ENCODE data around the gene RAB8B.

DNA sequence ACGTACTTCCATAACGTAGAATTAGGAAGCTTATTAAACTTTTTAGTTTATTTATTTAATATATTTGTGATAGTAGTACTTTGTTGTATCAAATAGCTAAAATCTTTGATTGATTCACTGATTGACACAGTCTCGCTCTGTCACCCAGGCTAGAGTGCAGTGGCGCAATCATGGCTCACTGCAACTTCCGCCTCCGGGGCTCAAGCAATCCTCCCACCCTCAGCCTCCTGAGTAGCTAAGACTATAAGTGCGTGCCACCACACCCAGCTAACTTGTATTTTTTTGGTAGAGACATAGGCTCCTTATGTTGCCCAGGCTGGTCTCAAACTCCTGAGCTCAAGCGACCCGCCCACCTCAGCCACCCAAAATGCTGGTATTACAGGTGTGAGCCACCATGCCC, 93.7 kb downstream of the RAB8B start:
- no peak for TF ChIP-seq SIN3A (IDR thresholded peaks at IDR 0.05; ENCODE audit: borderline replicate concordance, insufficient read depth, low read depth, low read length)
- TF ChIP-seq, protein P1, sequence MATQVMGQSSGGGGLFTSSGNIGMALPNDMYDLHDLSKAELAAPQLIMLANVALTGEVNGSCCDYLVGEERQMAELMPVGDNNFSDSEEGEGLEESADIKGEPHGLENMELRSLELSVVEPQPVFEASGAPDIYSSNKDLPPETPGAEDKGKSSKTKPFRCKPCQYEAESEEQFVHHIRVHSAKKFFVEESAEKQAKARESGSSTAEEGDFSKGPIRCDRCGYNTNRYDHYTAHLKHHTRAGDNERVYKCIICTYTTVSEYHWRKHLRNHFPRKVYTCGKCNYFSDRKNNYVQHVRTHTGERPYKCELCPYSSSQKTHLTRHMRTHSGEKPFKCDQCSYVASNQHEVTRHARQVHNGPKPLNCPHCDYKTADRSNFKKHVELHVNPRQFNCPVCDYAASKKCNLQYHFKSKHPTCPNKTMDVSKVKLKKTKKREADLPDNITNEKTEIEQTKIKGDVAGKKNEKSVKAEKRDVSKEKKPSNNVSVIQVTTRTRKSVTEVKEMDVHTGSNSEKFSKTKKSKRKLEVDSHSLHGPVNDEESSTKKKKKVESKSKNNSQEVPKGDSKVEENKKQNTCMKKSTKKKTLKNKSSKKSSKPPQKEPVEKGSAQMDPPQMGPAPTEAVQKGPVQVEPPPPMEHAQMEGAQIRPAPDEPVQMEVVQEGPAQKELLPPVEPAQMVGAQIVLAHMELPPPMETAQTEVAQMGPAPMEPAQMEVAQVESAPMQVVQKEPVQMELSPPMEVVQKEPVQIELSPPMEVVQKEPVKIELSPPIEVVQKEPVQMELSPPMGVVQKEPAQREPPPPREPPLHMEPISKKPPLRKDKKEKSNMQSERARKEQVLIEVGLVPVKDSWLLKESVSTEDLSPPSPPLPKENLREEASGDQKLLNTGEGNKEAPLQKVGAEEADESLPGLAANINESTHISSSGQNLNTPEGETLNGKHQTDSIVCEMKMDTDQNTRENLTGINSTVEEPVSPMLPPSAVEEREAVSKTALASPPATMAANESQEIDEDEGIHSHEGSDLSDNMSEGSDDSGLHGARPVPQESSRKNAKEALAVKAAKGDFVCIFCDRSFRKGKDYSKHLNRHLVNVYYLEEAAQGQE (IDR thresholded peaks at IDR 0.05; ENCODE audit: insufficient read depth in 1 of 2, low read depth in 2 of 2, low read length in 1 of 2), result no peak
- TF ChIP-seq, protein P2, sequence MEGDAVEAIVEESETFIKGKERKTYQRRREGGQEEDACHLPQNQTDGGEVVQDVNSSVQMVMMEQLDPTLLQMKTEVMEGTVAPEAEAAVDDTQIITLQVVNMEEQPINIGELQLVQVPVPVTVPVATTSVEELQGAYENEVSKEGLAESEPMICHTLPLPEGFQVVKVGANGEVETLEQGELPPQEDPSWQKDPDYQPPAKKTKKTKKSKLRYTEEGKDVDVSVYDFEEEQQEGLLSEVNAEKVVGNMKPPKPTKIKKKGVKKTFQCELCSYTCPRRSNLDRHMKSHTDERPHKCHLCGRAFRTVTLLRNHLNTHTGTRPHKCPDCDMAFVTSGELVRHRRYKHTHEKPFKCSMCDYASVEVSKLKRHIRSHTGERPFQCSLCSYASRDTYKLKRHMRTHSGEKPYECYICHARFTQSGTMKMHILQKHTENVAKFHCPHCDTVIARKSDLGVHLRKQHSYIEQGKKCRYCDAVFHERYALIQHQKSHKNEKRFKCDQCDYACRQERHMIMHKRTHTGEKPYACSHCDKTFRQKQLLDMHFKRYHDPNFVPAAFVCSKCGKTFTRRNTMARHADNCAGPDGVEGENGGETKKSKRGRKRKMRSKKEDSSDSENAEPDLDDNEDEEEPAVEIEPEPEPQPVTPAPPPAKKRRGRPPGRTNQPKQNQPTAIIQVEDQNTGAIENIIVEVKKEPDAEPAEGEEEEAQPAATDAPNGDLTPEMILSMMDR (IDR thresholded peaks at IDR 0.05), result no peak
- no peak for TF ChIP-seq POLR2AphosphoS5 (IDR thresholded peaks at IDR 0.05; ENCODE audit: low read depth, low read length)
